ENCODE measurements around the gene LINC00305.

Gene LINC00305
- 0 to 0.07 (median 0) reads per million in 9 experiments for total RNA-seq

- Mint-ChIP-seq H3K9me3 (no peaks in the 10 kb centered on the region), H3K4me3 (no peak within 1 kb of the TSS), H3K4me1 (ENCODE audit: low read depth in 2 of 2) (no peaks in the 10 kb centered on the region), H3K36me3 (ENCODE audit: insufficient read depth) (no peaks in the 10 kb centered on the region), H3K27me3 (no peaks in the 10 kb centered on the region), H3K27ac (no peak within 1 kb of the TSS)
- DNase-seq (no peak), ATAC-seq (replicated peaks) (no peak)
Measured at GRCh38 chr18:64148988-64149387, at the start of gene LINC00305. LINC00305 (minus strand) TSS chr18:64149088.

DNA sequence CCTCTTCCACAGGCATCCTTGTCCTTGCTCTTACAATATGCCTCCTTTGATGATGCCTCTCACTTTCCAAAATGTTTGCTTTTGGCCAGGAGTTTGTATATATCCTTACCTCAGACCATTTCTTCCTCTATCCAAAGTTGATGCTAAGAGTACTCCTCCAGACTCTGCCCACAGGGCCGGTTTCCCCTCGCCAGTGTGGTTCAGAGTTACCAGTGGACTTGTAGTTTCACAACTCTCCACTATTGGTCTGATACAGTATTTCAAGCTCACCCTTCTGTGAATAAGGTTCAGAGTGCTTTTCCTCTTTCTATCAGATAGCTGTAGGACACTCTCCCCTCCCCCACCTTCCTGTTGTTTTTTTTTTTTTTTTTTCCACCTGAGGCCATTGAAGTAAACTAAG, 42.2 kb upstream of the LINC00305 start:
- peaks cover 0 to 4% of the 10 kb centered on the region in 2 donors for H3K9me3 Mint-ChIP-seq
- no peaks in the 10 kb centered on the region for H3K36me3 Mint-ChIP-seq (ENCODE audit: insufficient read depth)
- ATAC-seq (replicated peaks) (no peak), DNase-seq (no peak)
- no peaks in the 10 kb centered on the region for H3K27me3 Mint-ChIP-seq
- H3K27ac Mint-ChIP-seq, result no peak overlapping the region
- no peaks in the 10 kb centered on the region for H3K4me1 Mint-ChIP-seq (ENCODE audit: low read depth in 2 of 2)
- no peak overlapping the region for H3K4me3 Mint-ChIP-seq

- no peaks in the 10 kb centered on the region for H3K27me3 Mint-ChIP-seq
- DNase-seq, result no peak
- no peaks in the 10 kb centered on the region for H3K4me1 Mint-ChIP-seq (ENCODE audit: low read depth in 2 of 2)
- H3K27ac Mint-ChIP-seq, result no peak overlapping the region
- H3K9me3 Mint-ChIP-seq, result no peaks in the 10 kb centered on the region
- no peaks in the 10 kb centered on the region for H3K36me3 Mint-ChIP-seq (ENCODE audit: insufficient read depth)
- no peak overlapping the region for H3K4me3 Mint-ChIP-seq
- no peak for ATAC-seq (replicated peaks)
Measured at GRCh38 chr18:64185987-64186386, 37.1 kb upstream of the LINC00305 start.

DNA sequence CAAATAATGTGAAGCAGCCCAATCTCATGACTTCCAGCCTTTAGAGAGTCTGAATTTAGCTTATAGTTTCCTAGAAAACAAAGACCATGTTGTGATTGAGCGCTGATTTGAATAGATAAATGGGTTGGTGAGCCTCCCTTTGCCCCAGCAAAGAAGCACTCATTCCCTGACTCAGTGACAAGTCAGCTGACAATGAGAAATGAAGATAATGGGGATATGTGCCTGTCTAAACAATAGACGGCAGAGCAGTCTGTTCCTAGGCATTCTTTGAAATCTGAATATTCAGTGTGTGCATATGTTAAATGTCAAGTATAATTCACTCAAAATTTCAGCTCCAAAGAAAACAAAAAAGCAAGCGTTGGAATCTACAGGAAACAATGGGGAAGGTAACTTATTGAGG, 34.8 kb upstream of the LINC00305 start:
- Mint-ChIP-seq H3K4me1 (ENCODE audit: low read depth in 2 of 2) (no peaks in the 10 kb centered on the region), H3K4me3 (no peak overlapping the region), H3K27ac (no peak overlapping the region), H3K36me3 (ENCODE audit: insufficient read depth) (no peaks in the 10 kb centered on the region), H3K9me3 (no peaks in the 10 kb centered on the region), H3K27me3 (no peaks in the 10 kb centered on the region)
- DNase-seq, result no peak
- ATAC-seq (replicated peaks), result no peak

DNA sequence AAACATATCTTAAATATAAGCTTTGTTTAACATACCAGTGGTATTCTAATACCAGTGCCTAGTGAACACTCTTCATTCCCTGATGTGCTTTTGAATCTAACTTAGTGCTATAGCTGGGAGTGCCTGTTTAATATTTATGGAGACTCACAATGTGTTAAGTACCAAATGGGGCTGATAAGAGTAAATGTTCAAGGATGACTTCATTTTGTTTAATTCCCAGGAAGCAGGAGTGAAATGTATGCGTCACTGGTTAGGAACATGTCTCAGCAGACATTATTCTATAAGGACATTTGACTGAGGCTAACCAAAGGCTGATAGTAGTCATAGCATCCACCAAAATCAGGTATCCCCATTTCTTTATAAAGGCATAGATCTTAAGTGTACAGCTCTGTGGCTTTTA, 31.7 kb upstream of the LINC00305 start:
- H3K9me3 Mint-ChIP-seq, result no peaks in the 10 kb centered on the region
- no peak overlapping the region for H3K4me3 Mint-ChIP-seq
- H3K27me3 Mint-ChIP-seq, result no peaks in the 10 kb centered on the region
- DNase-seq (no peak), ATAC-seq (replicated peaks) (no peak)
- no peak overlapping the region for H3K27ac Mint-ChIP-seq
- no peaks in the 10 kb centered on the region for H3K36me3 Mint-ChIP-seq (ENCODE audit: insufficient read depth)
- no peaks in the 10 kb centered on the region for H3K4me1 Mint-ChIP-seq (ENCODE audit: low read depth in 2 of 2)

DNA sequence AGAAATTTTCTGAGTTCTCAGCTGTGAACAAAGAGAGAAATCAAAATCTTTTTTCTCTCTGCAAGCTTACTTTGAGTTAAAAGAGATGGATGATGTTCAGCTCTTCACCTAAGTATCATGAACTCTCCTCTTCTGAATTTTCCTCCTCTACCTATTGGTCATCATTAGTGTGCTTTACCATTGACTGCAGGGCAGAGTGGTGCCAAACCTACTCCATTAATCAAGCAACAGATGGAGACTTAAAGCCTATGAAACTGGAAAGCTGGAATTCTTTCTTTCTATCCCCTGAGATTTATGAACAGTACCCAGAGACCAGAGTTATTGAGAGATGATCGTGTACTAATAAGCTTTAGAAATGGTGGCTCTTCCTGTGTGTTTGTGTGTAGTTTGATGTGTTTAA, 31.3 kb upstream of the LINC00305 start:
- no peak overlapping the region for H3K4me3 Mint-ChIP-seq
- DNase-seq (no peak), ATAC-seq (replicated peaks) (no peak)
- H3K27ac Mint-ChIP-seq, result no peak overlapping the region
- no peaks in the 10 kb centered on the region for H3K27me3 Mint-ChIP-seq
- no peaks in the 10 kb centered on the region for H3K4me1 Mint-ChIP-seq (ENCODE audit: low read depth in 2 of 2)
- H3K9me3 Mint-ChIP-seq, result no peaks in the 10 kb centered on the region
- no peaks in the 10 kb centered on the region for H3K36me3 Mint-ChIP-seq (ENCODE audit: insufficient read depth)

GRCh38 chr18:64179556-64180080, 30.7 kb upstream of the LINC00305 start:
- Mint-ChIP-seq H3K36me3 (ENCODE audit: insufficient read depth) (no peaks in the 10 kb centered on the region), H3K27me3 (no peaks in the 10 kb centered on the region)

DNA sequence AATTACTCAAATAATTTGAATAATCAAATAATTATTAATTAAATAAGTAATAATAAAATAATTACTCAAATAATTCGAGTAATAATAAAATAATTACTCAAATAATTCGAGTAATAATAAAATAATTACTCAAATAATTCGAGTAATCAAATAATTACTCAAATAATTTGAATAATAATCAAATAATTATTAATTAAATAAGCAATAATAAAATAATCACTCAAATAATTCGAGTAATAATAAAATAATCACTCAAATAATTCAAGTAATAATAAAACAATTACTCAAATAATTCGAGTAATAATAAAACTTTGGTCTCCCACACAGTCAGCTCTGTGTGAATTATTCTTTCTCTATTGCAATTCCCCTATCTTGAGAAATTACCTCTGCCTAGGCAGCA, 30.0 kb upstream of the LINC00305 start:
- no peak for ATAC-seq (replicated peaks)
- DNase-seq, result no peak
- Mint-ChIP-seq H3K27me3 (no peaks in the 10 kb centered on the region), H3K36me3 (ENCODE audit: insufficient read depth) (no peaks in the 10 kb centered on the region), H3K4me1 (ENCODE audit: low read depth in 2 of 2) (no peaks in the 10 kb centered on the region), H3K27ac (no peak overlapping the region), H3K9me3 (no peaks in the 10 kb centered on the region), H3K4me3 (no peak overlapping the region)

More at GRCh38 chr18:64179556-64180080, 30.7 kb upstream of the LINC00305 start:
- Mint-ChIP-seq H3K27ac (no peak overlapping the region), H3K4me3 (no peak overlapping the region), H3K4me1 (ENCODE audit: low read depth in 2 of 2) (no peaks in the 10 kb centered on the region), H3K9me3 (no peaks in the 10 kb centered on the region)
- DNase-seq (no peak), ATAC-seq (replicated peaks) (no peak)

- no peak for ATAC-seq (replicated peaks)
- DNase-seq, result no peak
- H3K4me3 Mint-ChIP-seq, result no peak overlapping the region
- H3K27ac Mint-ChIP-seq, result no peak overlapping the region
- no peaks in the 10 kb centered on the region for H3K4me1 Mint-ChIP-seq (ENCODE audit: low read depth in 2 of 2)
- peaks cover 0 to 2% of the 10 kb centered on the region in 2 donors for H3K9me3 Mint-ChIP-seq
- no peaks in the 10 kb centered on the region for H3K36me3 Mint-ChIP-seq (ENCODE audit: insufficient read depth)
- no peaks in the 10 kb centered on the region for H3K27me3 Mint-ChIP-seq
Measured at GRCh38 chr18:64175432-64175831, 26.5 kb upstream of the LINC00305 start.

- no peak for DNase-seq
- H3K9me3 Mint-ChIP-seq, result peaks cover 0 to 7% of the 10 kb centered on the region in 2 donors
- no peak overlapping the region for H3K4me3 Mint-ChIP-seq
- H3K27me3 Mint-ChIP-seq, result no peaks in the 10 kb centered on the region
- no peak for ATAC-seq (replicated peaks)
- no peaks in the 10 kb centered on the region for H3K36me3 Mint-ChIP-seq (ENCODE audit: insufficient read depth)
- H3K4me1 Mint-ChIP-seq (ENCODE audit: low read depth in 2 of 2), result no peaks in the 10 kb centered on the region
- H3K27ac Mint-ChIP-seq, result no peak overlapping the region
Measured at GRCh38 chr18:64171576-64171975, 22.7 kb upstream of the LINC00305 start.

DNA sequence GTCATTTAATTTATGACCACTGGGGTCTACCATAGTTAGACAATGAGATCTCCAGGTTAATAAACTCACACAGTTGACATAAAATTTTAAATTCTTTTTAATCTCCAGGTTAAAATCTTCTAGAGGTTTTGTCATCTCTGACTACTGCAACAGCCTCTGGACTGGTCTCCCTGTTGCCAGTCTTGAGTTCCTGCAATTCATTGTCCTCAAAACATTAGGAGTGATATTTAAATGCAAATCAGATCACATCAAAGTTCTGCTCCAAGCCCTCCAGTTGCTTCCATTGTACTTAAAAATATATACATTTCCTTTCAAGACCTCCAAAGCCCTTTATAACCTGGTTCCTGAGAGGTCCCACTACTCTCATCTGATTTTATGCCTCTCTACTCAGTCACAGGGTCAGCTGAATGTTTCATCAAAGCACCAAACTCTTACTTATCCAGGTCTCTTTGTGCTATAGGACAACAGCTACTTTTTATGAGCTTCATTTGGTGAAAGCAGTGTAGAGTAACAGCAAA, 18.6 kb upstream of the LINC00305 start:
- no peak for DNase-seq
- no peak overlapping the region for H3K27ac Mint-ChIP-seq
- H3K4me1 Mint-ChIP-seq (ENCODE audit: low read depth in 2 of 2), result no peaks in the 10 kb centered on the region
- H3K27me3 Mint-ChIP-seq, result no peaks in the 10 kb centered on the region
- H3K4me3 Mint-ChIP-seq, result no peak overlapping the region
- no peak for ATAC-seq (replicated peaks)
- peaks cover 0 to 6% of the 10 kb centered on the region in 2 donors for H3K9me3 Mint-ChIP-seq
- no peaks in the 10 kb centered on the region for H3K36me3 Mint-ChIP-seq (ENCODE audit: insufficient read depth)

- Mint-ChIP-seq H3K9me3 (peaks cover 0 to 5% of the 10 kb centered on the region in 2 donors), H3K27me3 (no peaks in the 10 kb centered on the region), H3K4me3 (no peak overlapping the region), H3K27ac (no peak overlapping the region), H3K36me3 (ENCODE audit: insufficient read depth) (no peaks in the 10 kb centered on the region), H3K4me1 (ENCODE audit: low read depth in 2 of 2) (no peaks in the 10 kb centered on the region)
- DNase-seq (no peak), ATAC-seq (replicated peaks) (no peak)
Measured at GRCh38 chr18:64165906-64166305, 17.0 kb upstream of the LINC00305 start.

DNA sequence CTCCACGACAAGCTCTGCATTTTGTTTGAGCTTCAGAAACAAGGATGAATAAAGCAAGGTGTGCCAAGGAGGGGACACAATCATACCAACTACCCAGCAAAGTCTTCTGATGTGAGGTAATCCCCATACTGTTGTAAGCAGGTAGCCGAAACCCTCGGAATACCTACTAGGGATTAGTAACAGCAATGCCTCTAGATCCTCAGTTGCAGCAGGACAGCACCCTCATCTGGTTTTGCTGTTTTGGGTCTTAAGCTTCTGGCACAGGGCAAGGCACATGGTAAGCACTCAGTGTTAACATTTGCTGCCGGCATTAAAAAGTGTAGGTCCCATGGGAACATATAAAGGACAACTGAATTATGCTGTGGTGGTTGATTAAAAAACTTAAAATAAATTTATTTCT, 16.0 kb upstream of the LINC00305 start:
- ATAC-seq (replicated peaks) (no peak), DNase-seq (no peak)
- Mint-ChIP-seq H3K36me3 (ENCODE audit: insufficient read depth) (no peaks in the 10 kb centered on the region), H3K4me1 (ENCODE audit: low read depth in 2 of 2) (no peaks in the 10 kb centered on the region), H3K27ac (no peak overlapping the region), H3K9me3 (peaks cover 0 to 5% of the 10 kb centered on the region in 2 donors), H3K4me3 (no peak overlapping the region), H3K27me3 (no peaks in the 10 kb centered on the region)

DNA sequence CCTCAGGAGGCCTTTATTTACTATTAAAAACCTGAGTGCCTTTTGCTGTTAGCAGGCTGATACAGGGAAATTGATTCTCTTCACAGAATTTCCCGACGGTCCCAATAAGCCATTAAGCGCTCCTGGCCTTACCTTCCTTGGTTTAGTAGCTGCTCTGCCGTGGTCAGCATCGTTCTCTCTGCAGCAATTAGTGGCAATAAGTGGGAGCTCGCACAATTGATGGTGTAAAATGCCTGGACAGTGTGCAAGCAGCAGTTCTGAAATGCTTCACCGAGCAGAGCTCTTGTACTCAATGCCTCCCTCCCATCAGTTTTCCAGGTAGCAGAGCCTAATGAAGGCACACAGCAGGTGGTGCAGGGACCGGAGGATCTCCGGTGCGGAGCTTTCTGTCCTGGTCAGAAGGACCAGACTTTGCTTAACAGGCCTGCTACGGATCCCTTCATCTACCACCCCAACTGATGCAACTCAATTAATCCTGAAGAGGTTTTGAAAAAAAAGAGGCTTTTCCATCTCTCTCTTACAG, 1.1 kb upstream of the LINC00305 start:
- H3K9me3 Mint-ChIP-seq, result no peaks in the 10 kb centered on the region
- H3K27me3 Mint-ChIP-seq, result no peaks in the 10 kb centered on the region
- DNase-seq, result no peak
- H3K4me3 Mint-ChIP-seq, result no peak overlapping the region
- ATAC-seq (replicated peaks), result no peak
- H3K4me1 Mint-ChIP-seq (ENCODE audit: low read depth in 2 of 2), result no peaks in the 10 kb centered on the region
- H3K36me3 Mint-ChIP-seq (ENCODE audit: insufficient read depth), result no peaks in the 10 kb centered on the region
- no peak overlapping the region for H3K27ac Mint-ChIP-seq
